Skin of body (tissue), 2 donors: ENCODE measurements around the gene SVIL. TPM values are rescaled to one million over a fixed set of nuclear protein-coding genes. Genes with fewer than 3 reads are reported as not detected.
A peak's percentile ranks its signal among the peaks of the same experiment; 100 is the strongest.
"Not testable (repeated sequence)": the region's sequence is repeated elsewhere in the genome, so short reads cannot be mapped to it uniquely, and the experiment has no call there.

ENCODE experiments used
- DNase-seq: peaks from one replicate; lab custom pipeline; 2025; lab: John Stamatoyannopoulos, UW
- total RNA-seq: library from RNA; depleted of rRNA; stranded (reverse); fragments of >200 nt; gene quantifications from one replicate; pipeline ENCODE4 v1.2.3, GENCODE V29; 2014

SVIL gene
- total RNA-seq, 1 donor from 2014 or later, result 121 TPM

GRCh38 chr10:29517352-29517923 is 117.3 kb downstream of the SVIL start:
- no peak for DNase-seq

- DNase-seq, result not testable (repeated sequence)
Measured at GRCh38 chr10:29516309-29516932, 118.3 kb downstream of the SVIL start.

GRCh38 chr10:29515879-29516278 is 118.9 kb downstream of the SVIL start:
- DNase-seq, result not testable (repeated sequence)

GRCh38 chr10:29515104-29515503 is 119.7 kb downstream of the SVIL start:
- not testable (repeated sequence) for DNase-seq

GRCh38 chr10:29514306-29514705 is 120.5 kb downstream of the SVIL start:
- DNase-seq, result no peak

- DNase-seq, result no peak
Measured at GRCh38 chr10:29512425-29512974, 122.3 kb downstream of the SVIL start.

GRCh38 chr10:29511806-29512205 is 123.0 kb downstream of the SVIL start:
- DNase-seq, result not testable (repeated sequence)

- DNase-seq, result not testable (repeated sequence)
Measured at GRCh38 chr10:29510483-29511157, 124.2 kb downstream of the SVIL start.

- no peak for DNase-seq
Measured at GRCh38 chr10:29508554-29509244, 126.1 kb downstream of the SVIL start.

GRCh38 chr10:29507750-29508149 is 127.0 kb downstream of the SVIL start:
- DNase-seq, result not testable (repeated sequence)

GRCh38 chr10:29506324-29506921 is 128.3 kb downstream of the SVIL start:
- not testable (repeated sequence) for DNase-seq

- no peak for DNase-seq
Measured at GRCh38 chr10:29502351-29502750, 132.4 kb downstream of the SVIL start.

- no peak for DNase-seq
Measured at GRCh38 chr10:29501692-29502091, 133.1 kb downstream of the SVIL start.

GRCh38 chr10:29499993-29500537 is 134.7 kb downstream of the SVIL start:
- DNase-seq, result no peak

GRCh38 chr10:29496341-29497162 is 138.2 kb downstream of the SVIL start:
- DNase-seq, result no peak

GRCh38 chr10:29495366-29495765 is 139.4 kb downstream of the SVIL start:
- DNase-seq, result no peak

GRCh38 chr10:29493697-29494096 is 141.1 kb downstream of the SVIL start:
- DNase-seq, result no peak

- DNase-seq, result peak; percentile 49
Measured at GRCh38 chr10:29492774-29493173, 142.0 kb downstream of the SVIL start.

- DNase-seq, result no peak
Measured at GRCh38 chr10:29491918-29492317, 142.9 kb downstream of the SVIL start.

GRCh38 chr10:29490781-29491280 is 143.9 kb downstream of the SVIL start:
- DNase-seq, result not testable (repeated sequence)
